PC-3 (cell line): ENCODE measurements around the gene NVL. TPM values are rescaled to one million over a fixed set of nuclear protein-coding genes. Genes with fewer than 3 reads are reported as not detected.
A peak's percentile ranks its signal among the peaks of the same experiment; 100 is the strongest.

ENCODE experiments used
- ATAC-seq: fragments of 200-7000 bp; cut with Tn5 transposase; 2 replicates; pipeline ENCODE4 v1.9.1; 2020; ENCODE audit warnings: mild to moderate bottlenecking, moderate library complexity
- BruUV-seq: library from RNA; stranded (reverse); fragments of 400-500 nt; replicated peaks from 2 replicates; lab custom pipeline; 2021; lab: Mats Ljungman, UMichigan
- CTCF ChIA-PET: fragments of 300-600 bp; sonication (Branson Sonifier 250); formaldehyde crosslinking; loops from one replicate; lab custom pipeline; 2022; ENCODE audit warnings: antibody characterized with exemption; lab: Charles Lee
- POLR2A ChIA-PET: fragments of 300-600 bp; sonication (Branson Sonifier 250); formaldehyde crosslinking; loops from one replicate; lab custom pipeline; 2022; ENCODE audit warnings: antibody characterized with exemption; ENCODE audit not compliant: unreplicated experiment; lab: Charles Lee
- DNase-seq: peaks from one replicate; pipeline ENCODE4 v3.0.0-alpha.2; 2015
- H2AFZ ChIP-seq: fragments of 300-600 bp; sonication (generic); 2 replicates; pipeline ENCODE4 v1.6.0; 2016; ENCODE audit warnings: antibody characterized with exemption, low read length
- H3F3A ChIP-seq: fragments of 300-600 bp; sonication (generic); one replicate; pipeline ENCODE4 v1.6.0; 2017; ENCODE audit warnings: antibody characterized with exemption, low read length, control low read depth, mild to moderate bottlenecking; ENCODE audit not compliant: unreplicated experiment
- H3K27ac ChIP-seq: fragments of 300-600 bp; sonication (generic); 2 replicates; pipeline ENCODE4 v1.5.1; 2016; ENCODE audit warnings: mild to moderate bottlenecking, low read length
- H3K27me3 ChIP-seq: fragments of 300-600 bp; sonication (generic); 2 replicates; pipeline ENCODE4 v1.6.1; 2016; ENCODE audit warnings: low read length, mixed read lengths
- H3K36me3 ChIP-seq: fragments of 300-600 bp; sonication (generic); 2 replicates; pipeline ENCODE4 v1.6.1; 2016; ENCODE audit warnings: low read depth, mixed run types, low read length, mixed read lengths
- H3K4me1 ChIP-seq: fragments of 300-600 bp; sonication (generic); 2 replicates; pipeline ENCODE4 v1.5.1; 2016; ENCODE audit warnings: low read length; ENCODE audit not compliant: insufficient read depth
- H3K4me2 ChIP-seq: fragments of 300-600 bp; sonication (generic); 2 replicates; pipeline ENCODE4 v1.6.0; 2016; ENCODE audit warnings: low read length
- H3K4me3 ChIP-seq: fragments of 300-600 bp; sonication (generic); 2 replicates; pipeline ENCODE4 v1.5.1; 2016; ENCODE audit warnings: mild to moderate bottlenecking, low read length, mixed read lengths
- H3K79me2 ChIP-seq: fragments of 300-600 bp; sonication (generic); 2 replicates; pipeline ENCODE4 v1.6.1; 2017; ENCODE audit warnings: low read length, mixed read lengths
- H3K9ac ChIP-seq: fragments of 300-600 bp; sonication (generic); 2 replicates; pipeline ENCODE4 v1.6.0; 2016; ENCODE audit warnings: mild to moderate bottlenecking, low read length
- H3K9me2 ChIP-seq: fragments of 300-600 bp; sonication (generic); replicated peaks from 2 replicates; pipeline ENCODE4 v1.6.1; 2016; ENCODE audit warnings: mixed run types, low read length, mixed read lengths
- H3K9me3 ChIP-seq: fragments of 300-600 bp; sonication (generic); 2 replicates; pipeline ENCODE4 v1.6.1; 2016; ENCODE audit warnings: low read length, mixed read lengths
- H4K20me1 ChIP-seq: fragments of 300-600 bp; sonication (generic); 2 replicates; pipeline ENCODE4 v1.6.1; 2016; ENCODE audit warnings: low read length, mixed read lengths
- CTCF ChIP-seq: fragments of 300-600 bp; sonication (generic); conservative IDR thresholded peaks from 2 replicates; pipeline ENCODE4 v1.5.1; 2017; ENCODE audit warnings: antibody characterized with exemption, low read depth, mild to moderate bottlenecking, low read length
- EZH2 ChIP-seq: fragments of 300-600 bp; sonication (generic); IDR thresholded peaks from one replicate; pipeline ENCODE4 v1.6.1; 2017; ENCODE audit warnings: antibody characterized with exemption, mild to moderate bottlenecking, low read length; ENCODE audit not compliant: unreplicated experiment
- EZH2phosphoT487 ChIP-seq: fragments of 300-600 bp; sonication (generic); IDR thresholded peaks from 2 replicates; pipeline ENCODE4 v1.6.1; 2018; ENCODE audit warnings: mild to moderate bottlenecking, antibody characterized with exemption, low read length, borderline replicate concordance
- intact Hi-C: fragments of 100-400 bp; cut with micrococcal nuclease; formaldehyde crosslinking; loops from 2 replicates; pipeline ENCODE4 v1.9.0; 2023
- total RNA-seq: library from RNA; depleted of rRNA; stranded (reverse); fragments of >200 nt; gene quantifications from 2 replicates; pipeline ENCODE4 v1.2.3, GENCODE V29; 2014

The NVL gene
- total RNA-seq, 1 experiment from 2014 or later: 37.1 TPM

GRCh38 chr1:224264321-224264720 lies 65.7 kb downstream of the NVL start:
- H3K4me3 ChIP-seq: no peak overlapping the region
- H3K27me3 ChIP-seq: no peaks in the 10 kb centered on the region
- no TSS peak for BruUV-seq
- H3K4me2 ChIP-seq: no peak overlapping the region
- H3K36me3 ChIP-seq: peaks cover 16% of the 10 kb centered on the region
- no peaks in the 10 kb centered on the region for H3K79me2 ChIP-seq
- ATAC-seq (no peak), DNase-seq (no peak)
- no peak overlapping the region for H3K27ac ChIP-seq
- H3K9ac ChIP-seq: no peak overlapping the region
- no peaks in the 10 kb centered on the region for H4K20me1 ChIP-seq
- intact Hi-C loops: no loop called here
- peaks cover 4% of the 10 kb centered on the region for H3F3A ChIP-seq
- peaks cover 14% of the 10 kb centered on the region for H3K4me1 ChIP-seq
- no peaks in the 10 kb centered on the region for H3K9me2 ChIP-seq
- TF ChIP-seq EZH2 (no peak), CTCF (no peak), EZH2phosphoT487 (no peak)
- ChIA-PET CTCF (no interaction called here), POLR2A (no interaction called here)
- H2AFZ ChIP-seq: no peak overlapping the region
- no peaks in the 10 kb centered on the region for H3K9me3 ChIP-seq

- BruUV-seq: no TSS peak
- Histone ChIP-seq H3K9ac (no peak overlapping the region), H3K79me2 (no peaks in the 10 kb centered on the region), H3K4me2 (no peak overlapping the region), H3K36me3 (peaks cover 11% of the 10 kb centered on the region; the same call in 1 of the 2 replicates), H3K4me3 (no peak overlapping the region), H4K20me1 (no peaks in the 10 kb centered on the region), H3K9me3 (no peaks in the 10 kb centered on the region), H3K4me1 (peaks cover 12% of the 10 kb centered on the region), H3K9me2 (no peaks in the 10 kb centered on the region), H3F3A (no peaks in the 10 kb centered on the region), H2AFZ (no peak overlapping the region), H3K27ac (no peak overlapping the region), H3K27me3 (no peaks in the 10 kb centered on the region)
- intact Hi-C loops: no loop called here
- DNase-seq (peak; percentile 28), ATAC-seq (0 out of 2 replicates have a peak, but pooled peaks have one; percentile 22)
- POLR2A ChIA-PET: no interaction called here
- TF ChIP-seq CTCF: no peak
- no peak for TF ChIP-seq EZH2
- no peak for TF ChIP-seq EZH2phosphoT487
- CTCF ChIA-PET: no interaction called here
Observed at GRCh38 chr1:224262373-224263054, 67.5 kb downstream of the NVL start.

- peak; percentile 78 for DNase-seq
- H3K27ac ChIP-seq: no peak overlapping the region
- intact Hi-C loops: no loop called here
- no peak for TF ChIP-seq EZH2
- no peak for TF ChIP-seq EZH2phosphoT487
- TF ChIP-seq CTCF: no peak
- H3K9me3 ChIP-seq: no peaks in the 10 kb centered on the region
- H3K4me3 ChIP-seq: no peak overlapping the region
- no peak overlapping the region for H3K9ac ChIP-seq
- no peak overlapping the region for H3K4me2 ChIP-seq
- H4K20me1 ChIP-seq: no peaks in the 10 kb centered on the region
- BruUV-seq: no TSS peak
- ATAC-seq: peak; percentile 92
- POLR2A ChIA-PET: no interaction called here
- no peaks in the 10 kb centered on the region for H3K79me2 ChIP-seq
- H3K27me3 ChIP-seq: no peaks in the 10 kb centered on the region
- no peaks in the 10 kb centered on the region for H3K9me2 ChIP-seq
- peaks cover 12% of the 10 kb centered on the region for H3K4me1 ChIP-seq
- CTCF ChIA-PET: interaction anchor here (0.5 kb wide), 1 partner anchor 26 kb away, joined by 3 read pairs; no protein-coding TSS in a partner anchor
- peaks cover 6% of the 10 kb centered on the region; the same call in 1 of the 2 replicates for H3K36me3 ChIP-seq
- no peaks in the 10 kb centered on the region for H3F3A ChIP-seq
- no peak overlapping the region for H2AFZ ChIP-seq
Observed at GRCh38 chr1:224259986-224260385, 70.0 kb downstream of the NVL start.
